Stomach smooth muscle (tissue), 2 donors: ENCODE measurements around the gene SLC28A1.
A peak's percentile ranks its signal among the peaks of the same experiment; 100 is the strongest.
"Not testable (repeated sequence)": the region's sequence is repeated elsewhere in the genome, so short reads cannot be mapped to it uniquely, and the experiment has no call there.

Experiments
- H3K27ac ChIP-seq: one replicate; pipeline ENCODE4 v1.7.0; 2013; ENCODE audit warnings: mild to moderate bottlenecking, low read length, inconsistent platforms
- H3K27me3 ChIP-seq, 2 donors: one replicate each; pipeline ENCODE4 v1.7.0; 2013; ENCODE audit warnings: low read length in 2 of 2; ENCODE audit not compliant: insufficient read depth in 2 of 2, control insufficient read depth in 1 of 2
- H3K36me3 ChIP-seq, 2 donors: one replicate each; pipeline ENCODE4 v1.7.0; 2013; ENCODE audit warnings: low read length in 2 of 2; ENCODE audit not compliant: control insufficient read depth in 2 of 2, insufficient read depth in 2 of 2
- H3K4me1 ChIP-seq: one replicate; pipeline ENCODE4 v1.7.0; 2013; ENCODE audit warnings: low read length; ENCODE audit not compliant: control insufficient read depth, insufficient read depth
- H3K4me3 ChIP-seq, 2 donors: one replicate each; pipeline ENCODE4 v1.7.0; 2013; ENCODE audit warnings: low read length in 2 of 2
- H3K9ac ChIP-seq, 2 donors: one replicate each; pipeline ENCODE4 v1.7.0; 2013; ENCODE audit warnings: low read length in 2 of 2, mild to moderate bottlenecking in 1 of 2
- H3K9me3 ChIP-seq, 2 donors: one replicate each; pipeline ENCODE4 v1.7.0; 2013; ENCODE audit warnings: low read length in 2 of 2; ENCODE audit not compliant: control insufficient read depth in 2 of 2
- donor health status: healthy.
- donor health status: Pancreatic carcinoma.

Gene SLC28A1

DNA sequence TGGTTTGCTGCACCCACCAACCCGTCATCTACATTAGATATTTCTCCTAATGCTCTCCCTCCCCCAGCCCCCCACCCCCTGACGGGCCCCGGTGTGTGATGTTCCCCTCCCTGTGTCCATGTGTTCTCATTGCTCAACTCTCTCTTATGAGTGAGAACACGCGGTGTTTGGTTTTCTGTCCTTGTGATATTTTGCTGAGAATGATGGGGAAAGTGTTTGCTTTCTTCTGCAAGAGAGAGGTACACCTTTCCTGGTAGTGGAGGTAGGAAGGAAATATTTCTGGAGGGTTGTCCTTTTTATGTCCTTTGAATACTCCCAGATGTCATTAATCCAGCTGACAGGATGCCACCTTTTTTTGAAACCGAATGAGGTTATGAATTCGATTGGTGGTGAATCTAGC lies 10.5 kb upstream of the SLC28A1 start:
- no peaks in the 10 kb centered on the region for H3K27me3 ChIP-seq
- no peaks in the 10 kb centered on the region for H3K9me3 ChIP-seq
- H3K36me3 ChIP-seq, result peaks cover 3 to 5% of the 10 kb centered on the region in 2 donors
- H3K9ac ChIP-seq, result no peak overlapping the region
- no peak overlapping the region for H3K27ac ChIP-seq
- H3K4me3 ChIP-seq, result no peak overlapping the region
- peaks cover 13% of the 10 kb centered on the region for H3K4me1 ChIP-seq

DNA sequence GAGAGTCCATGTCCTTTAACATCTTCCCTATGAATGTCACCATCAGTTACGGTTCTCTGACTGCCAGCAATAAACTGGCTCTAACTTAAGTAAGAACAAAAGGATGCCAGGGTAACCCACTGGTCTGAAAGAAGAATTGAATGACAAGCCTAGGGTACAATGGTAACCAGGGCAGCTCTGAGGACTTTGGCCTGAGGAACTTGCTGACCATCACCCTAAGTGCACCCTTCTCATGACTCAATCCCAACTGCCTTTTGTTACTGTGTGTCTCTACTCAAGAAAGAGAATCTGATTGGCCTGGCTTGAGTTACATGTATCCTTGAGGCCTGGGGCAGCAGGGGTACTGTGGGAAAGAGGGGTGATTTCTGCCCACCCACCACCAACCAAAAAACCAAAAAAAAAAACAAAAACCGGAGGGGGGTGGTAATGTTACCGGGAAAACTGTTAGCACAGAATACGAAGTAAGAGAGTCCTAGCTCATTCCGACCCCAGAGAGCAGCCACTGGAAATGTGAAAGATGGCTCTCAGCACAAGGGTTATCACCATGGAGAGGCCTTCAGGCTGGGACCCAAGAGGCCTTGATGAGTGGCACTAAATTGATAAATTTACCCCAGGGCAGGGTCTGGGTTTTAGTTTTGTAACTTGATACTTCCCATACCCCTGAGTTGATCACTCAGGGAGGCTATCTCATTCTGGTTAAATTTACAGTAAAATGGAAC lies 9.3 kb upstream of the SLC28A1 start:
- H3K36me3 ChIP-seq, result peaks cover 0 to 2% of the 10 kb centered on the region in 2 donors
- no peak overlapping the region for H3K27ac ChIP-seq

GRCh38 chr15:84876269-84876668 lies 8.2 kb upstream of the SLC28A1 start:
- no peaks in the 10 kb centered on the region for H3K36me3 ChIP-seq

More for the DNA sequence above, 9.3 kb upstream of the SLC28A1 start:
- Histone ChIP-seq H3K27me3 (no peaks in the 10 kb centered on the region), H3K9me3 (no peaks in the 10 kb centered on the region), H3K9ac (peak overlapping the region in 1 of 2 donors; percentile 13), H3K4me3 (no peak overlapping the region), H3K4me1 (peaks cover 13% of the 10 kb centered on the region)

GRCh38 chr15:84877701-84878100 lies 6.8 kb upstream of the SLC28A1 start:
- H3K27ac ChIP-seq, H3K27me3 ChIP-seq, H3K36me3 ChIP-seq, H3K9me3 ChIP-seq, H3K9ac ChIP-seq, H3K4me3 ChIP-seq: not testable (repeated sequence)
- peaks cover 11% of the 10 kb centered on the region for H3K4me1 ChIP-seq

More at GRCh38 chr15:84876269-84876668, 8.2 kb upstream of the SLC28A1 start:
- Histone ChIP-seq H3K27ac (no peak overlapping the region), H3K4me3 (no peak overlapping the region), H3K27me3 (no peaks in the 10 kb centered on the region), H3K4me1 (peaks cover 13% of the 10 kb centered on the region), H3K9me3 (no peaks in the 10 kb centered on the region), H3K9ac (no peak overlapping the region)

- no peak overlapping the region for H3K27ac ChIP-seq
- peaks cover 9% of the 10 kb centered on the region for H3K4me1 ChIP-seq
- peak overlapping the region in 1 of 2 donors; percentile 29 for H3K9ac ChIP-seq
- H3K9me3 ChIP-seq, result no peaks in the 10 kb centered on the region
- no peaks in the 10 kb centered on the region for H3K27me3 ChIP-seq
- no peak overlapping the region for H3K4me3 ChIP-seq
- H3K36me3 ChIP-seq, result no peaks in the 10 kb centered on the region
Observed at GRCh38 chr15:84878504-84878903, 6.0 kb upstream of the SLC28A1 start.

GRCh38 chr15:84879088-84879780 lies 5.2 kb upstream of the SLC28A1 start:
- no peaks in the 10 kb centered on the region for H3K27me3 ChIP-seq
- peaks cover 9% of the 10 kb centered on the region for H3K4me1 ChIP-seq
- H3K9ac ChIP-seq, result no peak overlapping the region
- no peak overlapping the region for H3K27ac ChIP-seq
- no peaks in the 10 kb centered on the region for H3K9me3 ChIP-seq
- H3K36me3 ChIP-seq, result no peaks in the 10 kb centered on the region
- no peak overlapping the region for H3K4me3 ChIP-seq

DNA sequence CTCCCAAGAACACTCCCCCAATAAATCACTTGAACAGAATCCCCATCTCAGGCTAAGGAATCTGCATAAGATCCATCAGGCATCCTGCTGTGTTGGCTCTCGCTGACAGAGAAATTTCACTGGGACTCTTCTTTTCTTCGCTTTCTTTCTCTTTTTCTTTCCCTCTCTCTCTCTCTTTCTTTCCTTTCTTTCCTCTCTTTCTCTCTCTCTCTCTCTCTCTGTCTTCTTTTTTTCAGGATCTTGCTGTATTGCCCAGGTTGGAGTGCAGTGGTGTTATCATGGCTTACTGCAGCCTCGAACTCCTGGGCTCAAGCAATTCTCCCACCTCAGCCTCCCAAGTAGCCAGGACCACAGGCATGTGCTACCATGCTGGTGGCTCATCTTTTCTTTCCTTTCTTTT lies 4.5 kb upstream of the SLC28A1 start:
- H3K36me3 ChIP-seq, result no peaks in the 10 kb centered on the region
- no peak overlapping the region for H3K27ac ChIP-seq
- no peaks in the 10 kb centered on the region for H3K27me3 ChIP-seq
- no peak overlapping the region for H3K4me3 ChIP-seq
- H3K9me3 ChIP-seq, result no peaks in the 10 kb centered on the region
- H3K9ac ChIP-seq, result no peak overlapping the region
- peaks cover 5% of the 10 kb centered on the region for H3K4me1 ChIP-seq

DNA sequence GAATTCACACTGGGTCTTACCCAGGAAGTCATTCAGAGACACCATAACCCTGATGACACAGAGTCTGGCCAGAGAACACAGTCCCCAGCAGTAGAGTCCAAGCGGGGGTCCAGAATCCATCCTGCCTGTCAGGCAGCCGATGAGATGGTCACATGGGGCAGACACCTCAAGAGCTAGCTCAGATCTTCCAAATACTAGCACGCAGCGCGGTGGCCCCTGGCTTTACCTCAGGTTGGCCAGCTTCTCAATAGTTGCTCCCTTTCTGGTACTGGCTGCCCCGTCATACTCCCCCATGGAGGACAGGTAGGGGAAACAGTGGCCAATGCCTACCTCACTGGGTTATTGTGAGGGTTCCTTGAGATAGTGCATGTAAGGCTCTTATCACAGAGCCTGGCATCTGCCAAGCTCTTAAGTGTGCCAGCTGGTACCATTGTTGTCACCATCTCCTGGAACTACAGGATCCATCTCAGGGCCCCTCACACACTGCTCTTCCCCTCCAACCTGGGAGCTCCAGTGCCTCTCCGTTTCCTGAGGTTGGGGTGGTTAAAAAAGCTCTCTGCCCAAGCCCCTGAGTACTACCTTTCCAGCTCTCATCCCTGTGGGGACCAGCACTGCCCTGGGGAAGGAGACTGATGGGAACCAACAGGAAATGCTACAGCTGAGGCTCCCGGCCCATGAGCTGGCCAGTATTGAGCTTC lies 3.5 kb upstream of the SLC28A1 start:
- Histone ChIP-seq H3K36me3 (no peaks in the 10 kb centered on the region), H3K27ac (no peak overlapping the region), H3K4me3 (no peak overlapping the region), H3K9me3 (no peaks in the 10 kb centered on the region), H3K9ac (no peak overlapping the region), H3K27me3 (no peaks in the 10 kb centered on the region), H3K4me1 (peaks cover 5% of the 10 kb centered on the region)

GRCh38 chr15:84881520-84881830 lies 3.0 kb upstream of the SLC28A1 start:
- H3K27me3 ChIP-seq, result no peaks in the 10 kb centered on the region
- no peaks in the 10 kb centered on the region for H3K9me3 ChIP-seq
- H3K4me3 ChIP-seq, result no peak overlapping the region
- H3K9ac ChIP-seq, result no peak overlapping the region
- no peak overlapping the region for H3K27ac ChIP-seq
- H3K36me3 ChIP-seq, result no peaks in the 10 kb centered on the region
- H3K4me1 ChIP-seq, result peaks cover 5% of the 10 kb centered on the region

- no peak overlapping the region for H3K27ac ChIP-seq
Observed at GRCh38 chr15:84883466-84883865, 996 bp upstream of the SLC28A1 start.

GRCh38 chr15:84885801-84886200 lies 1.3 kb downstream of the SLC28A1 start:
- Histone ChIP-seq H3K9me3 (no peaks in the 10 kb centered on the region), H3K4me3 (no peak overlapping the region), H3K4me1 (no peaks in the 10 kb centered on the region), H3K9ac (no peak overlapping the region), H3K27me3 (peaks cover 0 to 6% of the 10 kb centered on the region in 2 donors), H3K27ac (no peak overlapping the region), H3K36me3 (no peaks in the 10 kb centered on the region)

More at GRCh38 chr15:84883466-84883865, 996 bp upstream of the SLC28A1 start:
- Histone ChIP-seq H3K36me3 (no peaks in the 10 kb centered on the region), H3K27me3 (peaks cover 0 to 4% of the 10 kb centered on the region in 2 donors), H3K4me3 (no peak overlapping the region), H3K9me3 (no peaks in the 10 kb centered on the region), H3K9ac (no peak overlapping the region), H3K4me1 (peaks cover 3% of the 10 kb centered on the region)
